ENCODE results near the gene AKT3. TPM values are rescaled to one million over a fixed set of nuclear protein-coding genes. Genes with fewer than 3 reads are reported as not detected.
"Not testable (repeated sequence)": the region's sequence is repeated elsewhere in the genome, so short reads cannot be mapped to it uniquely, and the experiment has no call there.

The AKT3 gene
- polyA plus RNA-seq, 1 donor: 17.3 TPM

- DNase-seq: no peak
Measured at GRCh38 chr1:243693800-243694199, 156.2 kb downstream of the AKT3 start.

- DNase-seq: no peak
Measured at GRCh38 chr1:243686159-243686558, 163.9 kb downstream of the AKT3 start.

GRCh38 chr1:243680860-243681259 lies 169.2 kb downstream of the AKT3 start:
- no peak for DNase-seq

DNA sequence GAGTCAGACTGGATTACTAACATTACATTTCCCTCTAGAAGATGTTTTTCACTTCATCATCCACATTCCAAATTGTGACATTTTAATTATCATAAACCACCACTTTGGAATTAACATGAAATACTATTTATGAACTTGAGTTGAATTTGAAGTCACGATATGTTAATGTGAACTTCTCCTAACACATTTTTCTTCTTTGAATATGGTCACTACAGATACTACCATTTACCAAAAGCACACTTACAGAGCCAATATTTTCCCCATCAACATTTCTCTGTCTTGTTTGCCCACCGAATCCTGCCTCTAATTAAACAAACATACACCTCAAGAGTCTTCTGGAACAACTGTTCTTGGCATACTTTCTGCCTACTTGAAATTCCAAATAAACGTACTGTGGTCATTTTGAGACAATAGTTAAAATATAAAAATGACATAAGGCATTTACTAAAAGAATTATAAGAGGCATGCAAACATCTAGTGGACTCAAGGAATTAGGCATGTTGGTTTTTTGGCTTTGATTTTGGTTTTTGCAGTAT lies 177.4 kb downstream of the AKT3 start:
- no peak for DNase-seq

DNA sequence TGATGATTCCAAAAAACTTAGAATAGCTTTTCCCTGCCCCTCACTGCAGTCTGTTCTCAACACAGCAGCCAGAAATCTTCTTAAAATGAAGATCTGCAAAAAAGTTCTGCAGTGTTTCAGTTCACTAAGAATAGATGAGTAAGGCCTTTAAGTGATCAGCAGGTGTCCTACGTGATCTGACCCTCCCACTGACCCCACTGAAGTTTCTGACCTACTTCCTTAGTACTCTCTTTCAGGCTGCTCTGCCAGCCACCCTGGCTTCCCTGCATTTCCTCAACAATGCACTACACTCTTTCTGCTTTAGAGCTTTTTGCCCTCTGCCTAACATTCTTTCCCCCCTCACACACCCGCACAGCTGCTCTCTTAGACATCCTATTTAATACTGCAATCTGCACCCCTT lies 182.5 kb downstream of the AKT3 start:
- no peak for DNase-seq

- no peak for DNase-seq
Measured at GRCh38 chr1:243667133-243667532, 182.9 kb downstream of the AKT3 start.

DNA sequence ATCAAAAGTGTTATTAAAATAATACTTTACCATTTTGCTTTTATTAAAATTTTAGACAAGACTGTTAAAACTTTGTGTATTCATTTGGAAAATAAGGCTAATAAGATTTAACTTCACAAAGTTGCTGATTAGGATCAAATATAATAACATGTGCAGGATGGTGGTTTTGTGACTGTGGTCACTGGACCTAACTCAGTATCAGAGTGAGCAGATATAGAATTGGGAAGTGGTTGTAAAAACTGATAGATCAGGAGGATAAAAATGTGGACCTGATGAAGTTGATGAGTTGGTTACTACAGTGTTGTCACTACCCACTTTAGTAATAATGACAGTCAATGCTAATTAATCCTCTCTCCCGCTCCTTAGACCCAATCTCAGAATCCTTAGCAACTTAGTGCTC lies 186.4 kb downstream of the AKT3 start:
- no peak for DNase-seq

DNA sequence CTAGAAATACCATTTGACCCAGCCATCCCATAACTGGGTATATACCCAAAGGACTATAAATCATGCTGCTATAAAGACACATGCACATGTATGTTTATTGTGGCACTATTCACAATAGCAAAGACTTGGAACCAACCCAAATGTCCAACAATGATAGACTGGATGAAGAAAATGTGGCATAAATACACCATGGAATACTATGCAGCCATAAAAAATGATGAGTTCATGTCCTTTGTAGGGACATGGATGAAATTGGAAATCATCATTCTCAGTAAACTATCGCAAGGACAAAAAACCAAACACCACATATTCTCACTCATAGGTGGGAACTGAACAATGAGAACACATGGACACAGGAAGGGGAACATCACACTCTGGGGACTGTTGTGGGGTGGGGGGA lies 187.9 kb downstream of the AKT3 start:
- not testable (repeated sequence) for DNase-seq

DNA sequence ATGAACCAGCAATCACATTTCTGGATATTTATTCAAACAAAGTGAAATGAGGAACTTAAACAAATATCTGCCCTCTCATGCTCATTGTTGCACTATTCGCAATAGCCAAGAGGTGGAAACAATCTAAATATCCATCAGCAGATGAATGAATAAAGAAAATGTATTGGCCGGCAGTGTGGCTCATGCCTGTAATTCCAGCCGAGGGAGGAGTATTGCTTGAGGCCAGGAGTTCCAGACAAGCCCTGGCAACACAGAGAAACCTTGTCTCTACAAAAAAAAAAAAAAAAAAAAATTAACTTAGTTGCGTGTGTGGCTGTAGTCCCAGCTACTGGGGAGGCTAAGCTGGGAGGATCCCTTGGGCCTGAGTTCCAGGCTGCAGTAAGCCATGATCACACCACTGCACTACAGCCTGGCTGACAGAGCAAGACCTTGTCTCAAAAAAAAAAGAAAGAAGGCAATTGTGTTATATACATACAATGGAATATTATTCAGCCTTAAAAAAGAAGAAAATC lies 191.4 kb downstream of the AKT3 start:
- no peak for DNase-seq

DNA sequence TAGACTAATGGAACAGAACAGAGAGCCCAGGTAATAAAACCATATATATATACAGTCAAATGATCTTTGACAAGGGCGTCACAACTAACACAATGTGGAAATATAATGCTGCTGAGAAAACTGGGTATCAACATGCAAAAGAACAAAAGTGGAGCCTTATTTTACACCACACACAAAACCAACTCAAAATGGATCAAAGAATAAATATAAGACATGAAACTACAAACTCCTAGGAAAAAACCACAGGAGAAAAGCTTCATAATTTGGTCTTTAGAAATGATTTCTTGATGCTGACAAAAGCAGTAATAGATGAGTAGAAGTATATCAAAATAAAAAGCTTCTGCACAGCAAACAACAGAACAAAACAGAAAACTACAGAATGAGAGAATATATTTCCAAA lies 192.2 kb downstream of the AKT3 start:
- no peak for DNase-seq

DNA sequence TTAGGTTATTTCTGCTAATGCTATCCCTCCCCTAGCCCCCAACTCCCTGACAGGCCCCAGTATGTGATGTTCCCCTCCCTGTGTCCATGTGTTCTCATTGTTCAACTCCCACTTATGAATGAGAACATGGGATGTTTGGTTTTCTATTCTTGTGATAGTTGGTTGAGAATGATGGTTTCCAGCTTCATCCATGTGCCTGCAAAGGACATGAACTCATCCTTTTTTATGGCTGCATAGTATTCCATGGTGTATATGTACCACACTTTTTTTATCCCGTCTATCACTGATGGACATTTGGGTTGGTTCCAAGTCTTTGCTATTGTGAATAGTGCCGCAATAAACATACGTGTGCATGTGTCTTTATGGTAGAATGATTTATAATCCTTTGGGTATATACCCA lies 200.5 kb downstream of the AKT3 start:
- DNase-seq: not testable (repeated sequence)

- no peak for DNase-seq
Measured at GRCh38 chr1:243646841-243647240, 203.2 kb downstream of the AKT3 start.

- DNase-seq: no peak
Measured at GRCh38 chr1:243645281-243645680, 204.8 kb downstream of the AKT3 start.

- DNase-seq: no peak
Measured at GRCh38 chr1:243642936-243643335, 207.1 kb downstream of the AKT3 start.

DNA sequence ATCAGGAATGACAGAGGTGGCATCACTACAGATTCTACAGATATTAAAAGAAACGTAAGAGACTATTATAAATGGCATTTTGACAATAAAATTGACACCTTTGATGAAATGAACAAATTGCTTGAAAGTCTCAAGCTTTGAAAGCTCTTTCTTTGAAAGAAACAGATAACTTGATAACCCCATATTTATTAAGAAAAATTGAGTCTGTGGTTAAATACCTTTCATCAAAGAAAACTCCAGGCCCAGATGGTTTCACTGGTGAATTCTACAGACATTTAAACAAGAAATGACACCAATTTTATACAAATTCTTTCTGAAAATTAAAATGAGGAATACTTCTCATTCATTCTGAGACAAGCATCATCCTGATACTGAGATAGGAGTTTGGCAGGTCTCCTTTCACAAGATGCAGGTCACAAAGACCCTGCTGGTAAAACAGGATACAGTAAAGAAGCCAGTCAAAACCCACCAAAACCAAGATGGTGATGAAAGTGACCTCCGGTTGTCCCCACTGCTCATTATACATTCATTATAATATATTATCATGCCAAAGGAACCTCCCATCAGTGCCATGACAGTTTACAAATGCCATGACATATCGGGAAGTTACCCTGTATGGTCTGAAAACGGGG lies 210.9 kb downstream of the AKT3 start:
- DNase-seq: no peak

- DNase-seq: no peak
Measured at GRCh38 chr1:243638186-243638585, 211.9 kb downstream of the AKT3 start.

DNA sequence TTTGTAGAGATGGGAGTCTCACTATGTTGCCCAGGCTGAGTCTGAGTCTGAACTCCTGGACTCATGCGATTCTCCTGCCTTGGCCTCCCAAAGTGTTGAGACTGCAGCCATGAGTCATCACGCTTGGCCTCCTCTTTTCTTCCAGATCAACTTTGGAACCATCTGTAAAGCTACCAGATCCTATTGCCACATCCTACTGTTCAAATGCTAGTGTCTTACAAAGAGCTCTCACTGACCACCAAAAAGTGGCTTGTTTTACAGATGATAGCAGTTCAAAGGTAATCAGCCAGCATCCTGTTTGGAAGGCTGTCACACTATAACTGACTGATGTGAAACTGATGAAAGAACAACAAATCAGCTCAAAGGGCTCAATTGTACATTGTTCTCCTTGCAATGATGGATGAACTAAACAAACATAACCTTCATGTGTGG lies 221.6 kb downstream of the AKT3 start:
- DNase-seq: no peak

DNA sequence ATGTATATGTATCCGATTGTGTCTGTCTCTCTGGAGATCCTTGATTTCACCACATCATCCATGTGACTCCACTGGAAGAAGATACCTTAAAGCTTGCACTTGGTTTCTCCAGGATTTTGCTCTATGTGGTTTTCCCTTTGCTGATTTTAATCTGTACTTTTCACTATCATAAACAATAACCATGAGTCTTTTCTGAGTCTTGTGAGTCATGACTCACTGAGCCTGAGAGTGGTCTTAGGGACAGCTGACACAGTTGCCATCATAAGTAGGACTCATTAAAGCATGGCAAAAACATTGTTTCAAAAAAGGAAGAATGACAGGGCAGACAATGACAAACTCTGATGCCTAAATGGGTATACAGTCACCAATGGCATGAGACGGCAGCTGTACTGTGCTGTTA lies 226.2 kb downstream of the AKT3 start:
- DNase-seq: no peak

DNA sequence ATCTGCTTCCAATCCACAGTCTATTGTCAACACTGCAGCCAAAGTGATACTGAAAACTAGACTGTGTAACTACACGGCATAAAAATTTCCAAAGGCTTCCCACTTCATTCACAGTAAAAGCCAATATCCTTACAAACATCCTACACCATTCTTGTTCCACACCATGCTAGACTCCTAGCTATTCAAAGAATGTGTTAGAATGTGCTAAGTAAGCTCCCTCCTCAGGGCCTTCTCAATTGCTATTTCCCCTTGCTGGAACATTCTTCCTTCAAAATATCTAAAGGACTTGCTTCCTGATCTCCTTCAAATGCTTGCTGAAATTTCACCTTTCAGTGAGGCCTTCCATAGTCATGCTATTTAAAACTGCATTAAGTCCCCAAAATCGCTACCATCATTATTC lies 228.1 kb downstream of the AKT3 start:
- DNase-seq: no peak

DNA sequence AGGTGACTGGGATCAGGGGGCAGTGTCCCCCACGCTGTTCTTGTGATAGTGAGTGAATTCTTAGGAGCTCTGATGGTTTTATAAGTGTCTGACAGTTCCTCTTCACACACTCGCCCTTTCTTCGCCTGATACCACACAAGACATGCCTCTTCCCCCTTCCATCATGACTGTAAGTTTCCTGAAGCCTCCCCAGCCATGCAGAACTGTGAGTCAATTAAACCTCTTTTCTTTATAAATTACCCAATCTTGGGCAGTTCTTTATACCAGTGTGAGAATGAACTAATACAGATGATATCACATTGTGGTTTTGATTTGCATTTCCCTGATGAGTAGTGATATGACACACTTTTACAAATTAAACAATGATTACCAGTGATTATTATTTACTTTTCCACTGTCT lies 229.9 kb downstream of the AKT3 start:
- no peak for DNase-seq

DNA sequence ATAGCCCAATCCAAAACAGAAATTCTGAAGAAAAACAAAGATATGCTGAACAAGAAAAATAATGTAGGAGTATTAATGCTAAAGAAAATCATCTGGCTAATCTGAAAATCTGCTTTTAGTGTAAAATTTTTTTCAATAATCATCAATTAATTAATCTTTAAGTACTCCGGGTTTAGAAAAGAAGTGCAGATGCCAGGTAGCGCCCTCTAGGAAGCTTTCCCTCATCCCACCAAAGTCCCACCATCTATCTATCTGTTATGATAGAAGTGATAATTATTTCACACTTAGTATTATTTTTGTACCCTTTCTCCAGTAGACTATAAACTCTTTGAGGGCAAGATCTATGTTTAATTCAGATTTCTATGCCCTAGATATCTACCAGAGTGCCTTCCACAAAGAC lies 240.3 kb downstream of the AKT3 start:
- DNase-seq: no peak

GRCh38 chr1:243605604-243606003 lies 244.4 kb downstream of the AKT3 start:
- no peak for DNase-seq

GRCh38 chr1:243601720-243602119 lies 248.3 kb downstream of the AKT3 start:
- DNase-seq: no peak

DNA sequence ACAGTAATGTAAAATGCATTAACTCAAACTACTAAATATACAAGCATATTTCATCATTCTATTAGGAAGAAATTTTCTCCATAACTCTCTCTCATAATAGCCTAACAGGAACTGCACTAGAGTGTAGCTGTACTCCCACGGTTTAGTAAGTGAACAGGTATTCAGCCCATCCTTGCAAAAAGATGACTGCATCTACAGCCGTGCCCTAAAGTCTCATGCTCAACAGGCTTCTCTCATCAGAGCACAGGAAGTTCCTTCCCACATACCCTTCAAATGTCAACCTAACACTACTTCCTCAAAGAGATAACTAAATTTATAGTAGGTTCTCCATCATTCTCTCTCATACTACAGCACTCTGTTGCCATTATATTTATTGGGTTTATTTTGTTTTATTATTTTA lies 251.6 kb downstream of the AKT3 start:
- no peak for DNase-seq

DNA sequence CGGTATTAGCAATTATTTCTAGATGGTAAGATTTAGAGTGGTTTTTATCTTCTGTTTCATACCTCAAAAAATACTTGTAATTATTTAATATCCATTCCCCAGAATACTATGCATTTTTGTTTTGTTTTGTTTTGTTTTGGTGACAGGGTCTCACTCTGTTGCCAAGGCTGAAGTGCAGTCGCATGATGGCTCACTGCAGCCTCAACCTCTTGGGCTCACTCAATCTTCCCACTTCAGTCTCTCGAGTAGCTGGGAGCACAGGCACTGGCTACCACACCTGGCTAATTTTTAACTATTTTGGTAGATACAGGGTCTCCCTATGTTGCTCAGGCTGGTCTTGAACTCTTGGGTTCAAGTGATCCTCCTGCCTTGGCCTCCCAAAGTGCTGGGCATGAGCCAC lies 252.7 kb downstream of the AKT3 start:
- no peak for DNase-seq

Measured in hindlimb muscle (tissue), 1 donor.